NT2/D1 (cell line): ENCODE measurements around the gene SARM1.

ENCODE experiments used
- YY1 ChIP-seq: IDR thresholded peaks from 2 replicates; pipeline ENCODE4 v1.6.1; 2011; ENCODE audit not compliant: insufficient read length, insufficient read depth
- ZNF274 ChIP-seq: IDR thresholded peaks from 2 replicates; pipeline ENCODE4 v1.6.1; 2011; ENCODE audit warnings: mild to moderate bottlenecking, low read depth, low read length

DNA sequence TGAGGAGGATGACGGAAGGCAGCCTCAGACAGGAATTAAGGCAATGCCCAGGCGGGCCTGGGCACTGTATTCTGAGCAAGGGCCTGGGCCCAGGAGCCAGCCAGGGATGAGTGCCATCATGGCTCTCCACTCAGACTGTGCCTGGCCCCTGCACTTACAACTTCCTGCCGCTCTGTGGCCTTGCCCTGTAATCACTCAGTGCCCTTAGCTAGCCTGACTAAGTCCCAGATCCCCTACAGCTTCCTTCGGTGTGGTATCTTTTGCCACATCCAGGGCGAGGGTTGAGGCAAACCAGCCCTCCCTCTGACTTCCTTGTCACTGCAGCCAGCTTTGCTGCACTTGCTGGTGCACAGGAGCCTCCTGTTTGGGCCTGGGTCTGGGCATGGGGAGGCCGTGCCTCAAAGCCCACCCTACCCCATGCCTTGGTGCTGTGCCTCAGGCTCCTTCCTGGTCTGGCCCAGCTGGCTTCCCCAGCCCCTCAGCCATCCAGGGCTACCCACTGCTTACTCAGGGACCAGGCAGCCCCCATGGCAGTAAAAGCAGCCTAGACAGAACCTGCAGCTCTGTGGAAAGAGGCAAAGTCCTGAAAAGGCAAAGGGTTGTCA lies 25.2 kb downstream of the SARM1 start:
- no peak for TF ChIP-seq ZNF274
- TF ChIP-seq YY1 = no peak
